OCI-LY7 (cell line): ENCODE measurements around the gene TBC1D19. TPM values are rescaled to one million over a fixed set of nuclear protein-coding genes. Genes with fewer than 3 reads are reported as not detected.
A peak's percentile ranks its signal among the peaks of the same experiment; 100 is the strongest.

Experiments used
- BruUV-seq: library from RNA; stranded (reverse); fragments of 400-500 nt; replicated peaks from 2 replicates; lab custom pipeline; 2021; lab: Mats Ljungman, UMichigan
- CTCF ChIA-PET: fragments of 300-600 bp; sonication (Branson Sonifier 250); formaldehyde crosslinking; loops from one replicate; lab custom pipeline; 2022; ENCODE audit warnings: antibody characterized with exemption; ENCODE audit not compliant: unreplicated experiment; lab: Charles Lee
- POLR2A ChIA-PET: fragments of 300-600 bp; sonication (Branson Sonifier 250); formaldehyde crosslinking; loops from one replicate; lab custom pipeline; 2022; ENCODE audit warnings: antibody characterized with exemption; lab: Charles Lee
- DNase-seq: peaks from one replicate; pipeline ENCODE4 v3.0.0-alpha.2; 2015; ENCODE audit warnings: low spot score
- H2AFZ ChIP-seq: fragments of 200-600 bp; sonication (generic), shearing (Covaris generic); 2 replicates; pipeline ENCODE4 v1.6.1; 2014; ENCODE audit warnings: mild to moderate bottlenecking, antibody characterized with exemption, low read length, moderate library complexity
- H3K27ac ChIP-seq: fragments of 200-600 bp; sonication (generic); 2 replicates; pipeline ENCODE4 v1.5.1; 2014; ENCODE audit warnings: mixed run types, low read depth, mild to moderate bottlenecking, moderate library complexity, low read length, inconsistent platforms; ENCODE audit not compliant: poor library complexity, severe bottlenecking
- H3K36me3 ChIP-seq: fragments of 200-600 bp; sonication (generic); 2 replicates; pipeline ENCODE4 v1.6.1; 2014; ENCODE audit warnings: mild to moderate bottlenecking, antibody characterized with exemption, low read length, moderate library complexity, mixed read lengths; ENCODE audit not compliant: insufficient read depth
- H3K4me1 ChIP-seq: fragments of 200-600 bp; sonication (generic); 2 replicates; pipeline ENCODE4 v1.5.1; 2014; ENCODE audit warnings: mild to moderate bottlenecking, low read length; ENCODE audit not compliant: insufficient read depth, poor library complexity, severe bottlenecking
- H3K4me2 ChIP-seq: fragments of 200-600 bp; sonication (generic); 2 replicates; pipeline ENCODE4 v1.6.1; 2014; ENCODE audit warnings: mild to moderate bottlenecking, low read length
- H3K4me3 ChIP-seq: fragments of 200-600 bp; sonication (generic); 2 replicates; pipeline ENCODE4 v1.5.1; 2014; ENCODE audit warnings: mild to moderate bottlenecking, low read depth, low read length; ENCODE audit not compliant: poor library complexity, severe bottlenecking
- H3K79me2 ChIP-seq: fragments of 200-600 bp; sonication (generic); 2 replicates; pipeline ENCODE4 v1.6.1; 2016; ENCODE audit warnings: low read depth, mild to moderate bottlenecking, low read length, moderate library complexity, mixed read lengths; ENCODE audit not compliant: insufficient read depth
- H3K9me2 ChIP-seq: fragments of 200-600 bp; sonication (generic); 2 replicates; pipeline ENCODE4 v1.6.1; 2016; ENCODE audit warnings: mild to moderate bottlenecking, low read length, mixed read lengths; ENCODE audit not compliant: insufficient read depth
- H3K9me3 ChIP-seq: fragments of 200-600 bp; sonication (generic); 2 replicates; pipeline ENCODE4 v1.6.1; 2014; ENCODE audit warnings: mild to moderate bottlenecking, mixed run types, low read length, mixed read lengths
- H4K20me1 ChIP-seq: fragments of 200-600 bp; sonication (generic); 2 replicates; pipeline ENCODE4 v1.6.1; 2014; ENCODE audit warnings: mild to moderate bottlenecking, antibody characterized with exemption, low read length, moderate library complexity, mixed read lengths; ENCODE audit not compliant: insufficient read depth
- CTCF ChIP-seq: fragments of 200-600 bp; sonication (generic); conservative IDR thresholded peaks from 2 replicates; pipeline ENCODE4 v1.5.1; 2014; ENCODE audit warnings: mild to moderate bottlenecking, antibody characterized with exemption, low read length, moderate library complexity, mixed read lengths
- EZH2phosphoT487 ChIP-seq: fragments of 200-600 bp; sonication (generic); IDR thresholded peaks from 2 replicates; pipeline ENCODE4 v1.6.1; 2018; ENCODE audit warnings: low read depth, borderline replicate concordance, mild to moderate bottlenecking, mixed run types, antibody characterized with exemption, low read length, moderate library complexity, mixed read lengths
- intact Hi-C: fragments of 100-400 bp; cut with micrococcal nuclease; formaldehyde crosslinking; loops from one replicate; pipeline ENCODE4 v1.10.0; 2022; ENCODE audit not compliant: unreplicated experiment
- total RNA-seq, 2 experiments: library from RNA; depleted of rRNA in 1 of 2; stranded (reverse); fragments of >200 nt in 1 of 2; shearing (Covaris generic) in 1 of 2; gene quantifications; 2 replicates each; pipeline ENCODE4 v1.2.3, GENCODE V29; 2014 to 2022

The TBC1D19 gene
- total RNA-seq, 2 experiments from 2014 or later: 10.1 to 11.0 TPM

- peaks cover 7% of the 10 kb centered on the region; the same call in 1 of the 2 replicates for H3K36me3 ChIP-seq
- CTCF ChIA-PET: no interaction called here
- H3K4me2 ChIP-seq: peak overlapping the region; percentile 60
- H2AFZ ChIP-seq: peak overlapping the region; percentile 41; the same call in 1 of the 2 replicates
- POLR2A ChIA-PET: interaction anchor here (0.7 to 1.4 kb wide), 5 partner anchors 11 to 218 kb away, joined by 3 to 10 read pairs (median 3); partner anchors contain the start of gene TBC1D19
- H3K4me3 ChIP-seq: peak overlapping the region; percentile 42
- no peaks in the 10 kb centered on the region for H3K9me3 ChIP-seq
- TF ChIP-seq EZH2phosphoT487 (no peak), CTCF (no peak)
- H3K79me2 ChIP-seq: peaks cover 5% of the 10 kb centered on the region; the same call in 1 of the 2 replicates
- no peaks in the 10 kb centered on the region for H4K20me1 ChIP-seq
- H3K9me2 ChIP-seq: no peaks in the 10 kb centered on the region
- peaks cover 65% of the 10 kb centered on the region for H3K4me1 ChIP-seq
- DNase-seq: peak; percentile 11
- peak overlapping the region; percentile 91 for H3K27ac ChIP-seq
- no TSS peak for BruUV-seq
- intact Hi-C loops: no loop called here
These were observed 27.5 kb downstream of the TBC1D19 start for GRCh38 chr4:26611372-26611771.

GRCh38 chr4:26611885-26612284 is 28.0 kb downstream of the TBC1D19 start:
- ChIA-PET CTCF (no interaction called here), POLR2A (interaction anchor here (0.7 to 1.2 kb wide), 3 partner anchors 11 to 217 kb away, joined by 3 to 4 read pairs (median 3); no protein-coding TSS in a partner anchor)
- TF ChIP-seq EZH2phosphoT487 (no peak), CTCF (no peak)
- peaks cover 5% of the 10 kb centered on the region; the same call in 1 of the 2 replicates for H3K79me2 ChIP-seq
- BruUV-seq: no TSS peak
- peak overlapping the region; percentile 42 for H3K4me3 ChIP-seq
- H4K20me1 ChIP-seq: no peaks in the 10 kb centered on the region
- H3K9me3 ChIP-seq: no peaks in the 10 kb centered on the region
- H2AFZ ChIP-seq: peak overlapping the region; percentile 41; the same call in 1 of the 2 replicates
- intact Hi-C loops: no loop called here
- H3K27ac ChIP-seq: peak overlapping the region; percentile 91
- H3K4me1 ChIP-seq: peaks cover 65% of the 10 kb centered on the region
- H3K4me2 ChIP-seq: peak overlapping the region; percentile 60
- peak; percentile 81 for DNase-seq
- H3K9me2 ChIP-seq: no peaks in the 10 kb centered on the region
- peaks cover 8% of the 10 kb centered on the region; the same call in 1 of the 2 replicates for H3K36me3 ChIP-seq

GRCh38 chr4:26613237-26613636 is 29.4 kb downstream of the TBC1D19 start:
- peaks cover 5% of the 10 kb centered on the region; the same call in 1 of the 2 replicates for H3K79me2 ChIP-seq
- peak overlapping the region; percentile 60 for H3K4me2 ChIP-seq
- H3K9me2 ChIP-seq: no peaks in the 10 kb centered on the region
- peak overlapping the region; percentile 91 for H3K27ac ChIP-seq
- H3K9me3 ChIP-seq: no peaks in the 10 kb centered on the region
- intact Hi-C loops: no loop called here
- no peak for TF ChIP-seq EZH2phosphoT487
- TF ChIP-seq CTCF: no peak
- no peak for DNase-seq
- no peak overlapping the region for H3K4me3 ChIP-seq
- ChIA-PET CTCF (no interaction called here), POLR2A (interaction anchor here (0.7 to 0.8 kb wide), 2 partner anchors 10 to 364 kb away, joined by 3 to 4 read pairs; no protein-coding TSS in a partner anchor)
- H2AFZ ChIP-seq: no peak overlapping the region
- H4K20me1 ChIP-seq: no peaks in the 10 kb centered on the region
- BruUV-seq: no TSS peak
- H3K36me3 ChIP-seq: peaks cover 16% of the 10 kb centered on the region
- peaks cover 55% of the 10 kb centered on the region for H3K4me1 ChIP-seq
